ENCODE data around the gene VSTM2A. TPM values are rescaled to one million over a fixed set of nuclear protein-coding genes. Genes with fewer than 3 reads are reported as not detected.
"Not testable (repeated sequence)": the region's sequence is repeated elsewhere in the genome, so short reads cannot be mapped to it uniquely, and the experiment has no call there.

VSTM2A gene, protein sequence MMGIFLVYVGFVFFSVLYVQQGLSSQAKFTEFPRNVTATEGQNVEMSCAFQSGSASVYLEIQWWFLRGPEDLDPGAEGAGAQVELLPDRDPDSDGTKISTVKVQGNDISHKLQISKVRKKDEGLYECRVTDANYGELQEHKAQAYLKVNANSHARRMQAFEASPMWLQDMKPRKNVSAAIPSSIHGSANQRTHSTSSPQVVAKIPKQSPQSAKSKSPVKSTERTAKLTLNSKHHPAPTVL
- polyA plus RNA-seq (ENCODE audit: insufficient read length in 10 of 10), result under 1 TPM in 2 of 10 donors, not detected in 8; 0.18 to 0.54 TPM
- long read RNA-seq, donor 1, result 0 reads
- long read RNA-seq, donor 2, result 0 reads
- long read RNA-seq, donor 3, result 0 reads
- long read RNA-seq, donor 4, result 0 reads
- long read RNA-seq, donor 5, result 0 reads
- long read RNA-seq, donor 6, result 0 reads
- long read RNA-seq, donor 7, result 0 reads
- long read RNA-seq, donor 8, result 0 reads
- long read RNA-seq, donor 9, result 0 reads

DNA sequence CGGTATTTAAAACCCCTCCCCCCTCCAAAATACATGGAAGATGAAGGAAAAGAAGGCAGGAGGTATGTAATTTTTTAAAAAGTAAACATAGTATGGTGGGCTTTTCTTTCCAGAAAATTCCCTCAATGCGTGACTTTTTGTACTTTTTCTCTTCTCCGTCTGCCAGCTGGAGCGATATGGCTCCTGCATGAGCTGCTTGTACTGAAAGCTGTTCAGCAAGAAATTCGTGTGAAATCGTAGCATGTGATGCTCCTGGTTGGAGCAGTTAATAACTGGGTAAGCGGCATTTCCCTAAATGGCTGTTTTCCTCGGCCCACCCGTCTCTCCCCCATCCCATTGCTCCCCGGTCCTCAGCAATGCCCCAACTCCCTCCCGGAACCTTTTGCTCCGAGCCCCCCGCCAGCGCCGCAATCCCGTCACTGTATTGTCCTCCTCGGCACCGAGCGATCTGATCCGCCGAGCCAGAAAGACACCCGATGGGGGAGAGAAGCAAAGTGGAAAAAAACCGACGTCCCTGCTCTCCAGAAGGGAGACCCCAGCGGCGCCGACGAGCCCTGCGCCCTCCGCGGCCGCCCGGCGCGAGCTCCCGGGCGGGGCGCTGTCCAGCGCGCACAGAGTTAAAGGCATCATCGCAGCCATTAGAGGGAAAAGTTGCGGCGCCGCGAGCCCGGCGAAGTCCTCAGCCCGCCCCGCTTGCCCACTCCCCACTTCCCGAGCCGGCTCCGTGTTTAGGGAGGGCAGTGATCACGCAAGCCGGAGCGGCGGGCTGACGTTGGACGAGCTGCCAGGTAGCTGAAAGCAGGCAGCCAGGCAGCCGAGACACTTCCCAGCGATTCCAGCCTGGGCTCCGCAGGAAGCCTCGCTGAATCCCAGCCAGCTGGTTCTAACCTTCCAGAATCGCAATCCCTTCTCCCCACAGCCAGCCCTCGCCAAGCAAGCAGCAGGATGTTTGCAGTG, at the start of gene VSTM2A:
Gene VSTM2A (plus strand): TSS at position 707 of the 957 bp plus-strand sequence. CDS start 356 bp downstream, outside the sequence.
- peak; percentile 2 to 68 (median 29) for DNase-seq

DNA sequence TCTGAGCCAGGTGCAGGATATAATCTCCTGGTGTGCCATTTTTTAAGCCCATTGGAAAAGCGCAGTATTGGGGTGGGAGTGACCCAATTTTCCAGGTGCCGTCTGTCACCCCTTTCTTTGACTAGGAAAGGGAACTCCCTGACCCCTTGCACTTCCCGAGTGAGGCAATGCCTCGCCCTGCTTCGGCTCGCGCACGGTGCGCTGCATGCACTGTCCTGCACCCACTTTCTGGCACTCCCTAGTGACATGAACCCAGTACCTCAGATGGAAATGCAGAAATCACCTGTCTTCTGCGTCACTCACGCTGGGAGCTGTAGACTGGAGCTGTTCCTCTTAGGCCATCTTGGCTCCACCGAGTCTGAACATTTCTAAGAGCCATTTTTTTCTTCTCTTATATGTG, 37.6 kb upstream of the VSTM2A start:
- not testable (repeated sequence) for DNase-seq

DNA sequence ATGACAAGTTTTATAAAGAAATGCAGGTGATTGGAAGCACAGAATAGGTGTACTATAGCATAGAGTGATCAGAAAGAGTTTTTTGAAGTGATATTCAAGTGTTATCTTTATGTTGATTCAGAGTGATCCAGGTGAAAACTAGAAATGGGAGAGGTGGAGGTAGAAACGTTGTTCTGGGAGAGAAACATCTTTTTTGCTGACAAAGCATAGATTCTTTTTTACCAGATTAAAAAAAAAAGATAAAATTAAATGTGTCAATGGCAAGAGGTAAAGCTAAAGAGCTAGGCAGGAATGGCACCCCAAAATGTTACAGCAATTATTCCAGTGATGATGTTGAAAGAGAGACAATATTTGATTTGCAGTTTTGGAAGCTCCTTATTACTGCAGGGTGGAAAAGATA, 12.6 kb upstream of the VSTM2A start:
- no peak for DNase-seq

DNA sequence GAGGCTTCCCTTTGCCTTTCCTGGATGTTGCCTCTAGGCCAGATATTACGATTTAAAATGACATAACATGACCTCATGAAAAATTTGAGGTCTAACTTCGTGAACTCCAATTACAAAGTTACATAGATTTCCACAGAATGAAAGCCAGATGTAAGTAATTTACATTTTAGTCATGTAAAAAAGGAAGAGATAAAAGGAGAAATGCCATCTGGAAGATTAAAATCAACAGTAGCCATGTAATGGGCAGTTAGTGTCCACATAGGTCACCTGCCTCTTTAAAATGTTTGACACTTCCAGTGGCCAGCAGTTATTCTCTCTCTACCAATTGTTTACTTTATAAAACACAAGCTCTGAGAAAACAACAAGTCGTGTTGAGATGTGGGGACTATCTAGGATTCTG, 4.1 kb upstream of the VSTM2A start:
- DNase-seq, result no peak

DNA sequence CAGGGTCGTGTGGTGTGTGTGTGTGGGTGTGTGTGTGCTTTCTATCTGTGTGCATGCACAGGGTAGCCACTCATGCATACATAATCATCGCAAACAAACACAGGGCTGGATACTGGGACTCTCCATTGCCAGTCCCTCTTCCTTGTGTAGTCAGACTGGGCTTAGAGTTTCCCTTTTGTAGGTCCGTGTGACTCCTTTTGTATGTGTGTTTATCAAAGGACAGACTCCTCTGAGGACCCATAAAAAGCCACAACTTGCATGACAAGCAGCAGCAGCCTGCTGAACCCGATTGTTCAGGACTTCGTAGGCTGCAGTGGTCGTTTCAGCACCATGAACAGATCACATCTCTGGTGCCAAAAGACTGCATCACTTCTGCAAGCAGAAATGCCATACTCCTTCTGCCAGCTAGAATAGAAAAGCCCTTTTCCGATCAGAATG, 895 bp downstream of the VSTM2A start:
- DNase-seq, result peak; percentile 19 to 53 (median 27)

DNA sequence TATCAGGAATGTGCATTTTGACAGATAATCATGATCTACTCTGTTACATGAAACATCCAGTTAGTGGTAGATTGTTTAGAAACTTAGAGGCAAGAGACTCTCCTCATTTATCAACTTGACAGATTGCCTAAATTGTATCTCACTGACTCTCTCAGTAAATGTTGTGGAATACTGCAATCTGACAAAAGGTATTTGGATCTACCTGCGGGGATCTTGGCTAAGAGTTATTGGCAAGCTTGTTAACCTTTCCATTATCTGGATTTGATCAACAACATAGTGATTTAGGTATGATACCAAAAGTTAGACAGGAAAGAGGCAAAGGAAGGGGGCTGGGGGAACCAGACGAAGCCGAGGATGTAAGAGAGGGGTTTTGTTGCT, 2.0 kb downstream of the VSTM2A start:
- DNase-seq, result no peak

DNA sequence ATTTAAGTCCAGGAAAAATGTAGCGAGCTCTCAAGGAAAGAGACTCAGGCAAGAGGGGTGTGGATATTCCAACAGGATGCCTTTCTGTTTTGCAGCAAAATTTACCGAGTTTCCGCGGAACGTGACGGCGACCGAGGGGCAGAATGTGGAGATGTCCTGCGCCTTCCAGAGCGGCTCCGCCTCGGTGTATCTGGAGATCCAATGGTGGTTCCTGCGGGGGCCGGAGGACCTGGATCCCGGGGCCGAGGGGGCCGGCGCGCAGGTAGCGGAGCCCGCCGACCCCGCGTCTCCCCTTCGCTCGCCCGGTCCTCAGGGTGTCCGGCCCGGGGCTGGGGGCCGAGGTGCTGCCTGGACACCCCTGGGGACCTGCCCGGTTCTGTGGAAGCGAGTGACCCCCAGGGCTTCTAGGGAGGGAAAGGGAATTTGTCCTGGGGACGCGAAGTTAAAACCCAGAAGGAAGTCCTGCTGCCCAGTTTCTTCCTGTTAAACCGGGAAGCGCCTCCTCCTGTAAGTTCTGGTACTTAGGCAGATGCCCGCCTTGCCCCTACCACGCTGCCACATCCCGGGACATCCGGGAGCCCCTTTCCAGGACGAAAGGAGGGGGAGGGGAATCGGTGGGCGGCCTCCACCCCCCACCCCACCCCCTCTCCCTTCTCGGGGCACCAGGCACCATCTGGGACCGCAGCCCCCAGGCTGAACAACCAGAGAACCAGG, 2.5 kb downstream of the VSTM2A start:
- no peak for DNase-seq

DNA sequence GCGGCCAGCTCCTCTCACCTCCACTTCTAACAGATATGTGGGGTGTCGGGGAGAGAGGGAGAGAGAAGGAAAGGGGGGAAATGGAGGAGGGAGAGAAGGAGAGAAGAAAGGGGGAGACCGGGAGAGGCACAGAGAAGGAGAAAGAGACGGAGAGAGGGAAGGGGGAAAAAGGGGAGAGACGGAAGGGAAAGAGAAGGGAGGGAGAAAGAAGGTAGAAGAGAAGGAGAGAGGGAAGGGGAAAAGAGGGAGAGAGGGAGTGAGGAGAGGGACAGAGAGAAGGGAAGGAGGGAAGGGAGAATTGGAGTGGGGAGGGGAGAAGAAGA, 3.0 kb downstream of the VSTM2A start:
- DNase-seq, result no peak

DNA sequence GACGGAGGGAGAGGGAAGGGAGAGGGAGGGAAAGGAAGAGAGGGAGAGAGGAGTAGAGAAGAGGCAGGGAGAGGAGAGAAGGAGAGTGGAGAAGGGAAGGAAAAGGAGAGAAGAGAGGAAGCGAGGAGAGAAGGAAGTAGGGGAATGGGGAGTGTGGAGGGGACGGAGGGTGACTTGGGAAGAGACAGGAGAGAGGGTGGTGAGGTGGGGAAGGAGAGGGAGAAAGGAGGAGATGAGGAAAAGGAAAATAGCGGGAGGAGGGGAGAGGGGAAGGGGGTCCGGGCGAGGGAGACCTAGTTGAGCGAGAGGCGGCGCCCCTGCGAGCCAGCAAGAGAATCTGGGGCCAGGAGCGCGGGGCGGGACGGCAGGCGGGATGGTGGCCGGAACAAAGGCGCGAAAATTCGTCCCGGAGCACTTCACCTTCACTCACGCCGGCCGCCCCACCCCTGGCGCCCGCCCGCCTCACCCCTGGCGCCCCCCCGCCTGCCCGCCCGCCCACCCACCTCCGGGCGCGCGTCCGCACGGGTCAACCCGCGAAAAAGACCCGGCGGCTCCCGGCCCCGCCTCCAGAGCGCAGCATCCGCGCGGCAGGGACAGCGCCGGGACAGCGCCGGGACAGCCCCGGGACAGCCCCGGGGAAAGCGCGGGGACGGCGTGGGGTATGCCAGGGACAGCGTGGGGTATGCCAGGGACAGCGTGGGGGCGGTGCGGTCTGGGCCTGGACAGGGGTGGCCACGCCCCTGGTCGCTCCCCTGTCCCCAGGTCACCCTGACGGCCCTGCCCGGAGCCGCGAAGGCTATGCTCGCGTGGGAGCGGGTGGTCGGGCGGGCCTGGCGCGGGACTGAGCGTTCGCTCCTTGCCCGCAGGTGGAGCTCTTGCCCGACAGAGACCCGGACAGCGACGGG, 4.2 kb downstream of the VSTM2A start:
- peak in 1 of 3 donors; percentile 19 for DNase-seq

DNA sequence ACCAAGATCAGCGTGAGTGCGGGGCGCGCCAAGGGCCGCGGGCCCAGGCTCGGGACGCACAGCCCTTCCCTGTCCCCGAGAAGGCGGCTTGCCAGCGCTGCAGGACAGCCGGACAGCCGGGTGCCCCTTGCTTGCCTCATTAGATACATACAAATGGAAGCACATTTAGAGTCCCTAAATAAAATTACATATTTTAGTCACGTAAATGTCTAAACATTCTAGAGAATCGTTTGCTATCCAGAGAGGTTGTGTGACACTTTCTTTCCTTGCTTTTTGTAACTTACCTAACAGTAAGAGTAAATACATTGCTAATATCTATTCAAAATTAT, 4.8 kb downstream of the VSTM2A start:
- no peak for DNase-seq

DNA sequence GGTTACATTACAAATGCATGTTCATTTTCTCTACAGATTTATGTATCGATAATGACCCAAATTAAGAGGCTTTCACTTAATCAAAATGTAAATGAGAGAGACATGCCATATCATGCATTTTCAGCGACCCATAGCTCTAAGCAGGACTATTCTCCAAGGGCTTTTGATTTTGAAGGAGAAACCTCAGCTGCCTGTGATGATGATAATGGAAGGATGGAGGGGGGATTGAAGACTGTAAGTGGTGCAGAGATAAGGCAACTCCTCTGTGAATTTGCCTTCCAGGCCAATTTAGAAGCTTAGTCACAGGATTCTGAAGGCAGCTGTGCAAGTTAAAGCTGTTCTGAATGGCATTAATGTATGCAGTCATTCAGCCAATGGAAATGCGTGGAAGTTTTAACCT, 8.3 kb downstream of the VSTM2A start:
- no peak for DNase-seq

DNA sequence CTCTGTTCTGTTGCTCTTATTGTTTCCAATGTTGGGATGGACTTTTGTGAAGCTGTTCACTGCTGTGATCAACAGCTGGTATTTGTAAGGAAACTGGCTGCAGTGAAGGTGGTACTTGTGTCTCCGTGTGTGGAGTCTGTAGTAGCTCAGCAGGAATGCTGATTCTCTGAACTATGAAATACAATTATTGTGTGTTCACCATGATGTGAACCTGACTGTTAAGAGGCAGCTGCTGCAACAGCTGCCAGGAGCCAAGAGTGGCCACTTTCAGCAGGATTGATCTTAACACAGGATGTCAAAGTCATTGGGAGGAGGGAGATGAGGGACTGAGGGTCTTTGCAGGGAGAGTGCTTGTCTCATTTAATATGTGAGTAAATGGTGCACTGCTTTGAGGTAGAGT, 13.9 kb downstream of the VSTM2A start:
- no peak for DNase-seq

DNA sequence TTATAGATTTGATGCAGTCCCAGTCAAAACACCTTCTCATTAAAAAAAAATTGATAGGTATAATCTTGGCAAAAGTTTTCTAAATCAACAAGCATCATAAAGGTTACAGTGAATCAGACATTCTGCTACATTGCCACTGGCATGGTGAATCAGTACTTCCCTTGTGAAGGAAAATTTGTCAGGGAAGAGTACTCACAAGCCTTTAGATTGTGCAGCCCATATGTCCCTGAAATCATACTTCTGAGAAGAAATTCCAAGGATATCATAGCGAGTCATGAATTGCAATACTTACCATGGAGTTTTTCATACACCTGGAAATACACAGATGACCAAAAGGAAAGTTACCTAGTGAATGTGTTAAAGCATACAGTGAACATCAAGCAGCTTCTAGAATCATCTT, 17.2 kb downstream of the VSTM2A start:
- DNase-seq, result no peak

DNA sequence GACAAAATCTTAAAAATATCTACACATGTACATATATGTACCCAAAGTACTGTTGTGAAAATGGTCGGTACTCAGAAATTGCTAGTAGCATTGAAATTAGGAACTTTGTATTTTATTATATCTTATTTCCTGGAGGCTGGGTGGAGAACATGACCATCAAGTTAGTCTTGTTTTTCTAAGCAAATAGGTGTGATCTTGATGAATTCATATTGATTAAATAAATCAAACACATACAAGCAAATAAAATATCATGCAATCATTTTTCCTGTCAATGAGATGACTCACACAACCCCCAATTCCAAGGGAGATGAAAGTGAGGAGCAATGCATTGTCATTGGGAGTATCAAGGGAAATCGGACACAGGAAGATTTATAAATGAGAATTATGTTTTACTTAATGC, 18.0 kb downstream of the VSTM2A start:
- DNase-seq, result no peak

DNA sequence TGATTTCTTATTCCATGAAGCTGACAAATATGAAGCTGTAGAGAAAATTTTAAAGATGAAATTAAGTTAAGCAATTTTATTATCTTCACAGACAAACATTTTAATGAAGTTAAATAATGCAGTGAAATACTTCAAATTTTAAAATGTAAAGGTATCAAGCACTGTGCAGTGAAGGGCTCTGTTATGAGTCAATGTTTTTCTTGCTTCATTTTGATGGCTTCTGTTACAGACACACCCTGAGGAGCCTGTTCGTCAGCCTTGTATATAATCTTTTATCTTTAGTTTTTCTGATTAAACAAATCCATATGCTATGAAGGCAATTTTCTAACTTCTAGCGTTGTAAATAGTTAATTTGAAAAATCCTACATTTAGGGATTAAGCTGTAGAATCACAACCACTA, 18.5 kb downstream of the VSTM2A start:
- DNase-seq, result no peak

DNA sequence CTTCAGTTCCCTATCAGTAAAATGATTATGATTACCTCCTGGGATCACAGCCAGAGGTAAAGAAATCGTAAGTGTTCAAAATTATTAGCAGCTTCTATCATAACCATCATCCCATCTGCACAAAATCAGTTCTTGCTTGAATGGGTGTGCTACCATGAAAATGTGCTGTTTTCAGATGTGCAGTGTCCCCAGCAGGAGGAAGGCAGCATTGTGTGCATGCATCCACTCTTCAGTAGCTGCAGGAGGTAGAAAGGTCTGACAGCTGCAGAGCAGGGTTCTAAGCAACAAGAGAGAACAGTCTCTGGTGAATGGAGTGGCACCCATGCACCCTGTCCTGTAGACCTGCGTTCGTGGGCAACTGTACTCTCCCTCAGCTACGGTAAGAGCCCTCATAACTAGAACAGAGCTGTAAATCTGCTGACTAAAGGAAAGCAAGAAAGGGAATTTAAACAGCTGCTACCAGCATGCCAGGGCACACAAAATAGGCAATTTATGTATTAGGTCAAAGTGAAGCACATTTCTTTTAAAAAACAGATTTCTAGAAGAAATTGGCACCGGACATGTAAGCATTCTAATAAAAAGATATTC, 21.2 kb downstream of the VSTM2A start:
- no peak for DNase-seq

DNA sequence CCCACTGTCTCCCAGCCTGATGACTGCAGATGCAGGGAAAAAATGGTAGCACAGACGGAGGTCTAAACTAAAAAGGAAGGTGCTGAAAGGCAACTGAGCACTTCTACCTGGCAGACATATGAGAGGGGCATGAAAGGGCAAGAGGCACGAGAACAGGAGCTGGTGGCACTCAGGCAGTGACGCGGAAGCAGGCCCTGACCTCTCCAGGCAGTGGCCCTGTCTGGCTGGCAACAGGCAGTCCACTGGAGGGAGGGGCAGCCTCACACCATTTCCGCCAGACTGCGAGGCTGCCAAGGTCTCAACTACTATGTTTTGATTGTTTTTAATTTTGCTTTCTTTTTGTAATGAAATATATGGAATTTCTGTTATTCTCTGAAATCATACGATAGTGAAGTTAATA, 23.3 kb downstream of the VSTM2A start:
- DNase-seq, result no peak

DNA sequence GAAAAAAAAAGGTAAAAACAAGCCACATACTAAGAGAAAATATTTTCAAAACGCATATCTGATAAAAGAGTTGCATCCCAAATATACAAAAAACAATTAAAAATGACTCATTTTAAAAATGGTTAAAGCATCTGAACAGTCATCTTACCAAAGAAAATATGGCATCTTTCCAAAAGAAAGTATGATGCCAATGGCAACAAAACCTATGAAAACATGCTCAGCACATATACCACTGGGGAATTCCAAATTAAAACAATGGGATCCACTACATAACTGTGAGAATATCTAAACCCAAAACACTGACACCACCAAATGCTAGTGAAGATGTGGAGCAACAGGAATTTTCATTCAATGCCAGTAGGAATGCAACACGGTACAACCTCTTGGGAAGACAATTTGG, 39.3 kb downstream of the VSTM2A start:
- no peak for DNase-seq

DNA sequence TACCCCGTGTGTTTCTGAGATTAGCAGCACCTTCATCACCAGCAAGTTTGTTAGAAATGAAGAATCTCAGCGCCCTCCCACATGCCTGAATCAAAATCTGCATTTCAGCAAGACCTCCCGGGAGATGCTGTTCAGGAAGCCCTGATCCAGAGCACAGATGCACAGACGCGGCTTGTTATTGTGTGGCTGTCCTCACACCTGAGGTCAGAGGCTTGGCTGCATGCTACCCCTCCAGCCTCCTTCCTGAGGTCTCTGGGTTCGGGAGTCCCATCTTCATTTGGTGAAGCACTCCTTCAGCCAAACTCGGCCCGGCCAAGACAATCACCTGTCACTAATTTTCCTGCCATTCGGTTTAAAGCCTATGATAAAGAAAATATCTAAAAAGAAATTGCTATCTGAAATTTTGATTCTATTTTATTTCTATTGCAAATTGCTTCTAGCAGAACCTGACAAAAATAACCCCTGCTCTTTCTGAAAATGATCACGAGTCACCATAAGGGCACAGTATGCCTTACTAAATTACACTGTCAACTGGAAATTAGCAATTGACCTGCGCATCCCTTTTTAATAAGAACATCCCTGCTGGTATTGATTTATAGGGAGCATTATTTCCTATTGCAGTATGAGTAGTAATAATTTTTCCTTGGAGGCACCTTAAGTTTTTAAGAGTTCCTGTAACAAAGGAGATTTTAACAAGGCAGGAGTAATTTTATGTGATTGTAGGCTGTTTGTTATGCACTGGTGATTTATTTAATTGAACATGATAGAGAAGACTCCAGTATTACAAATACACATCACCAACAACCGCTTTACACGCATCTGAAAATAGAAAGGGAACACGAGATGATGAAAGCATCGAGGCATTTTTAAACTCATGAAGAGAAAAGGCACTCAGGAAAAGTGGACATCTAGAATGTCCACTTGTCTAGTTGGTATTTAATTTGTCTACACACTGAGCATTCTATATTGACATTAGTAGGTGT, 49.5 kb downstream of the VSTM2A start:
- no peak for DNase-seq

DNA sequence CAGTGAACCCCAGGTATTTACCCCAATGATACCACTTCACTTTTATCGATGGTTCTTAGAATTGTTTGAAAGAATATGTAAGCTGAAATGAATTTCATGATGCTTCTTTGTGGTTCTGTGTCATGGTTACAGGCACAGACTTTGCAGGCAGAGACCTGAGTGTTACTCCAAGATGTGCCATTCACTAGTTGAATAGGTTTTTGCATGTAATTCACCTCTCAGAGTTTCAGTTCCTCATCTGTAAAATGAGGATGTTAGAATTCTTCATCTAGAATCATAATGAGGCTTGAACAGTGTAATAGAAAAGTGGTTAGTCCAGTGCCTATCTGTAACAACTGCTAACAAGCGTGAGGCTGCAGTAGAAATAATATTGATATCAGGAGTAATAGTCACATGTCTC, 54.6 kb downstream of the VSTM2A start:
- no peak for DNase-seq

Measured in muscle of back (tissue), 13 donors.